HEK293T (cell line): ENCODE results near the gene CYSLTR2.

Experiments
- BHLHE40 ChIP-seq: fragments of 450-650 bp; IDR thresholded peaks from 2 replicates; pipeline ENCODE4 v1.6.1; 2016; ENCODE audit warnings: mild to moderate bottlenecking, moderate library complexity, borderline replicate concordance
- CTBP1 ChIP-seq: fragments of 450-650 bp; IDR thresholded peaks from 2 replicates; pipeline ENCODE4 v1.6.1; 2016; ENCODE audit warnings: borderline replicate concordance
- ELF4 ChIP-seq: fragments of 450-650 bp; IDR thresholded peaks from 2 replicates; pipeline ENCODE4 v1.6.1; 2017; ENCODE audit warnings: antibody characterized with exemption
- FOXM1 ChIP-seq: fragments of 450-650 bp; IDR thresholded peaks from 2 replicates; pipeline ENCODE4 v1.6.1; 2017; ENCODE audit warnings: mild to moderate bottlenecking, borderline replicate concordance
- HDGF ChIP-seq: fragments of 450-650 bp; IDR thresholded peaks from 2 replicates; pipeline ENCODE4 v1.6.1; 2017; ENCODE audit warnings: antibody characterized with exemption, borderline replicate concordance
- L3MBTL2 ChIP-seq: fragments of 450-650 bp; conservative IDR thresholded peaks from 2 replicates; pipeline ENCODE4 v1.6.1; 2016; ENCODE audit warnings: mild to moderate bottlenecking
- NFRKB ChIP-seq: fragments of 450-650 bp; IDR thresholded peaks from 2 replicates; pipeline ENCODE4 v1.6.1; 2016; ENCODE audit warnings: mild to moderate bottlenecking, moderate library complexity
- SUZ12 ChIP-seq: fragments of 450-650 bp; IDR thresholded peaks from 2 replicates; pipeline ENCODE4 v1.6.1; 2016; ENCODE audit warnings: mild to moderate bottlenecking
- TARDBP ChIP-seq: fragments of 450-650 bp; IDR thresholded peaks from 2 replicates; pipeline ENCODE4 v1.6.1; 2016
- ZNF384 ChIP-seq: fragments of 450-650 bp; IDR thresholded peaks from 2 replicates; pipeline ENCODE4 v1.6.1; 2016

- TF ChIP-seq HDGF (no peak), ZNF384 (no peak), BHLHE40 (no peak), TARDBP (no peak), FOXM1 (no peak), L3MBTL2 (no peak), NFRKB (no peak), SUZ12 (no peak), CTBP1 (no peak), ELF4 (no peak)
These were observed 87.6 kb downstream of the CYSLTR2 start for GRCh38 chr13:48741377-48741776.
